WERI-Rb-1 (cell line): ENCODE measurements around the gene MED13.
A peak's percentile ranks its signal among the peaks of the same experiment; 100 is the strongest.

ENCODE experiments used
- DNase-seq: peaks from one replicate; pipeline ENCODE4 v3.0.0-alpha.2; 2020
- H3K27ac ChIP-seq: fragments of 250-450 bp; sonication (Bioruptor Pico); 2 replicates; pipeline ENCODE4 v1.5.1; 2020; ENCODE audit warnings: mild to moderate bottlenecking, moderate library complexity
- H3K27me3 ChIP-seq: fragments of 250-450 bp; sonication (Bioruptor Pico); 2 replicates; pipeline ENCODE4 v1.5.1; 2021; ENCODE audit warnings: mild to moderate bottlenecking, low read depth, moderate library complexity; ENCODE audit not compliant: insufficient read depth, severe bottlenecking
- H3K36me3 ChIP-seq: fragments of 250-450 bp; sonication (Bioruptor Pico); 2 replicates; pipeline ENCODE4 v1.5.1; 2020; ENCODE audit warnings: mild to moderate bottlenecking, moderate library complexity
- H3K4me3 ChIP-seq: 2 replicates; pipeline ENCODE4 v1.5.1; 2011; ENCODE audit warnings: low read depth, mild to moderate bottlenecking, control low read depth, low read length
- H3K9me3 ChIP-seq: fragments of 250-450 bp; sonication (Bioruptor Pico); 2 replicates; pipeline ENCODE4 v1.5.1; 2021; ENCODE audit warnings: mild to moderate bottlenecking, moderate library complexity; ENCODE audit not compliant: severe bottlenecking
- CTCF ChIP-seq: IDR thresholded peaks from 2 replicates; pipeline ENCODE4 v1.5.1; 2011; ENCODE audit warnings: low read depth, mild to moderate bottlenecking, control low read depth, inconsistent platforms, low read length

MED13 gene

GRCh38 chr17:62064791-62065563 is at the start of gene MED13:
Gene MED13, minus strand, starts transcription at chr17:62065278. Its CDS starts 73 bp downstream, at chr17:62065205.
- peak; percentile 74 for DNase-seq
- no peaks in the 10 kb centered on the region for H3K9me3 ChIP-seq
- peaks cover 48% of the 10 kb centered on the region for H3K36me3 ChIP-seq
- H3K4me3 ChIP-seq: peak within 1 kb of the TSS; percentile 100
- peak within 1 kb of the TSS; percentile 94 for H3K27ac ChIP-seq
- TF ChIP-seq CTCF: no peak
- H3K27me3 ChIP-seq: no peaks in the 10 kb centered on the region

GRCh38 chr17:62112229-62112628 is 47.2 kb upstream of the MED13 start:
- Histone ChIP-seq H3K9me3 (peaks cover 14% of the 10 kb centered on the region), H3K4me3 (no peak overlapping the region)
- no peak for TF ChIP-seq CTCF

GRCh38 chr17:62111562-62112171 is 46.6 kb upstream of the MED13 start:
- DNase-seq: no peak
- no peak for TF ChIP-seq CTCF

More at GRCh38 chr17:62112229-62112628, 47.2 kb upstream of the MED13 start:
- no peaks in the 10 kb centered on the region for H3K36me3 ChIP-seq
- no peak overlapping the region for H3K27ac ChIP-seq
- H3K27me3 ChIP-seq: no peaks in the 10 kb centered on the region
- no peak for DNase-seq

GRCh38 chr17:62110923-62111484 is 45.9 kb upstream of the MED13 start:
- TF ChIP-seq CTCF: no peak
- H3K27me3 ChIP-seq: no peaks in the 10 kb centered on the region
- no peaks in the 10 kb centered on the region for H3K36me3 ChIP-seq
- H3K4me3 ChIP-seq: no peak overlapping the region
- no peak for DNase-seq
- no peak overlapping the region for H3K27ac ChIP-seq
- H3K9me3 ChIP-seq: peaks cover 14% of the 10 kb centered on the region

More at GRCh38 chr17:62111562-62112171, 46.6 kb upstream of the MED13 start:
- H3K4me3 ChIP-seq: no peak overlapping the region
- peaks cover 14% of the 10 kb centered on the region for H3K9me3 ChIP-seq
- H3K27ac ChIP-seq: no peak overlapping the region
- no peaks in the 10 kb centered on the region for H3K27me3 ChIP-seq
- H3K36me3 ChIP-seq: no peaks in the 10 kb centered on the region

GRCh38 chr17:62109924-62110323 is 44.8 kb upstream of the MED13 start:
- no peak for DNase-seq
- Histone ChIP-seq H3K36me3 (no peaks in the 10 kb centered on the region), H3K27ac (no peak overlapping the region), H3K4me3 (no peak overlapping the region), H3K9me3 (peaks cover 13% of the 10 kb centered on the region), H3K27me3 (no peaks in the 10 kb centered on the region)
- no peak for TF ChIP-seq CTCF
